Superior temporal gyrus (tissue), 1 donor: ENCODE data around the gene TRPV4.

Experiments used
- DNase-seq: peaks from one replicate; pipeline ENCODE4 v3.0.0-alpha.2; 2016; ENCODE audit errors: extremely low spot score

Gene TRPV4

DNA sequence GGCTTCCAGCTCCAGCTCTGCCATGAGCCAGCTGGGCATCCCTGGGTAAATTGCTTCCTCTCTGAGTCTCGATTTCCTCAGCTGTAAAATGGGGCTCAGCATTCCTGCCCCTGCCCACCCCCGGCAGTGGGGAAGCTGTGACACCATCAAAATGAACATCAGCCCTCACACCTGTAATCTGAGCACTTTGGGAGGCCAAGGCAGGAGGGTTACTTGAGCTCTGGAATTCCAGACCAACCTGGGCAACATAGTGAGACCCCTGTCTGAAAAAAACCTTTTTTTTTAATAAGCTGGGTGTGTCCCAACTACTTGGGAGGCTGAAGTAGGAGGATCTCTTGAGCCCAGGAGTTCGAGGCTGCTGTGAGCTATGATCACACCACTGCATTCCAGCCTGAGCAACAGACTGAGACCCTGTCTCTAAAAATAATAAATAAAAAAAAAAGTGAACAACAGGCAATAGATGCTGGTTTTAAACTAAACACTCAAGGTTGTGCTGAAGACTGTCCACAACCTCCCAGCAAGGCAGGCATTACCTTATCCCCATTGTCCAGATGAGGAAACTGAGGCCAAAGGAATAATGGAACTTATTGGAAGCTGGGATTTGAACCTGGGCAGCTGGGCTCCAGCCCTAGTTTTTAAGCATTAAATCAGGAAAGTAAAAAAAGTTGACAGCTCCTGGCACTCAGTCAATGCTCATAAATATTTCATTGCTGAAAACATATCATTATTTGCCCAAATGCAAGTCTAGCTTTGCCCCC, 4.3 kb downstream of the TRPV4 start:
- no peak for DNase-seq

DNA sequence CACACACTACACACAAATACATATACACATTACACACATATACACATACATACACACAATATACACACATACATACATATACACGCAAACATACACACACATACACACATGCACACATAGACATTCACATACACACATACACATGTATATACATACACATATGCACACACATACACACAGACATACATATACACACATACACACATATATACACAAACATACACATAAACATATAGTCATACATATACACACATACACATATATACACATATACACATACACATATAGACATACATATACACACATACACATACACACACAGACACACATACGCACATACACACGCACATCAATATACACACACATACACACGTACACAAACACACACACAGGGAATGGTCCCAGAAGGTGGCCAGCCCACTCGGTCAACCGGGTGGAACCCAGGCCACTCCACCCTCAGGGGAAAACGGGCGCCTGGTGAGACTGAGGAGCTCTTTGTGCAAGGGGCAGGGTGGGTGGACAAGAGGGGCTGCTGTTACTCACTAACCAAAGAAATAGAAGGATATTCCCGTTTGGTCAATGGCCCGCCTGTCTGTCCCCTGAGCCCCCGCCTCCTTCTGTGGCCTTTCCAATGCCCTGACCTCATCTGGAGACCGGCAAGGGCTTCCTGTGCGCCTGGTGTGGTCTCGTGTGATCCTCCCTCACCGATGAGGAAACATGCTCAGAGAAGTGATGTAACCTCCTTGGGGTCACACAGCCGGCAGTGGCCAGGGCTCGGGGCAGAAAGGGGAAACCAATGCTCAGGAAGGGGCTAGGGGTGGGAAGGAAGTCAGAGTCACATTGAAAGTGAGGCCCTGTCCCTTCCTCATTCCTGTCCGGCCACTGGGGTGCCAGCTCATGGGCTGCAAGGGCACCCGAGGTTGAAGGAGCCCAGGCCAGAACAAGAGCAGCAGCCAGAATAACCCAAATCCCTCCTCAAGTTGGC, 5.3 kb downstream of the TRPV4 start:
- DNase-seq, result no peak

DNA sequence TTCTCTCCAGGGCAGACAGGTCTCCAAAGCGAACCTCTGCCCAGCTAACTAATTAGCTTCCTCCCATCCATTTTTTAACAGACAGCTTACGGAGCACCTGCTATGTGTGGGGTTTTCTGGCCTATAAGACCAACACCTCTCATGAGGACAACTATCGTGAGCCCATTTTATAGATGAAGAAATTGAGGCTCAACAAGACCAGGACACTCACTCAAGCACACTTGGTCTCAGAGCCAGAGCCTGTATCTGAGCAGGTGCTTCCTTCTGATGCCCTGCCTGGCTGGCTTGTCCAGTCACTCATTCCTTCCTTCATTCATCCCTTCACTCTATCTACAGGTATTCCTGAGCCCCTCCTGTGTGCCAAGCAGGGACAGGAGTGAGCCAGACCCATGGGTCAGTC, 6.1 kb downstream of the TRPV4 start:
- no peak for DNase-seq

GRCh38 chr12:109824731-109825130, 8.5 kb downstream of the TRPV4 start:
- DNase-seq, result no peak

GRCh38 chr12:109822951-109823411, 10.2 kb downstream of the TRPV4 start:
- no peak for DNase-seq

DNA sequence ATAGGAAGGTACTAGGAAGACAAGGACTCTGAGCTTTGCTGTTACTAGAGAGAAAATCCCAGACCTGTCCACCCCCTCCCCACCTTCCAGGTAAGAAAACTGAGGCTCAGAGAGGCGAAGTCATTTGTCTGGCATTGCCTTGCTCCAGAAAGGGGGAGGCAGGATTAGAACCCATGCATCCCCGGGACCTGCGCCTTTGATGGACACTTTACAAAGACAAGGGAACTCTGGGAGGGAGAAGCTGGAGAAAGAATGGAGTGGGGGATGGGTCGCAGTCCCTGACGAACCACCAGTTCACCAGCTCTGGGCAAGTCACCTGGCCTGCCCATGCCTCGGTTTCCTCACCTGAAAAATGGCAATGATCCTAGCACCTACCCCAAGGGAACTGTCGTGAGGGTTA, 10.8 kb downstream of the TRPV4 start:
- no peak for DNase-seq

- DNase-seq, result no peak
These were observed 11.2 kb downstream of the TRPV4 start for GRCh38 chr12:109821968-109822367.

DNA sequence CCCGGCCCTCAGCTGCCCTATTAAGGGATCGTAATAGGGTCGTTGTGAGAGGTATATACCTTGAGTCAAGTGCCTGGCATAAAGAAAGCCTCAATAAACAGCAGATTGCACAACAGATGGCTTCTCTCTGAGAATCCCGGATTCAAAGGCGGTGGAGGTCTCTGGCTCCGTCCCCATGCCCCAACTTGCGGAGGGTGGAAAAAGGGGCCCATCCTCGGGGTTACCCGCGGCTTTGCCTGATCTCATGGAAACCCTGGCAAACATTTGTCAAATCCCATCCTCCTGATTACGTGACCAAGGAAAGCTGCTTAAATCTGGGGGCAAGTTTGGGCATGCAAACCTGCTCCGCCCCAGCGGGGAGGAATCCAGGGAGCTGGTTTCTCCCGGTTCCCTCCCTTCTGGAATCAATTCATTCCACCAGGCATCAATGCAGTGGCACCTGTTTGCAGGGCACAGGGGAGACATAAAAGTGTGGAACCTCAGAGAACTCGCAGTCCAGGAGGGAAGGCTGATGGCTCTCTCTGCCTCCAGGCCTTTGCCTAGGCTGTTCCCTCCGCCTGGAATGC, 12.3 kb downstream of the TRPV4 start:
- DNase-seq, result no peak

GRCh38 chr12:109818905-109819500, 14.2 kb downstream of the TRPV4 start:
- no peak for DNase-seq

DNA sequence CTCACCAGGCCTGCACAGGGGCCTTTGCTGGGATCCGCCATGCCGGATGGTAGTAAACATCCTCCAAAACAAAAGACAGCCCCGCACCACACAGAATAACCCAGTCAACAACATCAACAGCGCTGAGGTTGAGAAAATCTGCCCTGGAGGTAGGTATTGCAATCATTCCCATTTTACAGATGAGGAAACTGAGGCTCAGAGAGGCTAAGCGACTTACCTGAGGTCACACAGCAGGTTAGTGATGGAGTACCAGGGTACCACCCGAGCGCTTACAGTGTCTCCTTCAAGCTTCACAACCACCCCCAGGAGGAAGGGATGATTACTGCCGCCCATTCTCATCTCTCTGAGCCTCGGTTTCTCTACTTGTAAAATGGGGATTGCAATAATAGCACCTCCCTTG, 14.9 kb downstream of the TRPV4 start:
- no peak for DNase-seq

- DNase-seq, result no peak
These were observed 15.5 kb downstream of the TRPV4 start for GRCh38 chr12:109817627-109818231.

GRCh38 chr12:109816870-109817269, 16.3 kb downstream of the TRPV4 start:
- no peak for DNase-seq

DNA sequence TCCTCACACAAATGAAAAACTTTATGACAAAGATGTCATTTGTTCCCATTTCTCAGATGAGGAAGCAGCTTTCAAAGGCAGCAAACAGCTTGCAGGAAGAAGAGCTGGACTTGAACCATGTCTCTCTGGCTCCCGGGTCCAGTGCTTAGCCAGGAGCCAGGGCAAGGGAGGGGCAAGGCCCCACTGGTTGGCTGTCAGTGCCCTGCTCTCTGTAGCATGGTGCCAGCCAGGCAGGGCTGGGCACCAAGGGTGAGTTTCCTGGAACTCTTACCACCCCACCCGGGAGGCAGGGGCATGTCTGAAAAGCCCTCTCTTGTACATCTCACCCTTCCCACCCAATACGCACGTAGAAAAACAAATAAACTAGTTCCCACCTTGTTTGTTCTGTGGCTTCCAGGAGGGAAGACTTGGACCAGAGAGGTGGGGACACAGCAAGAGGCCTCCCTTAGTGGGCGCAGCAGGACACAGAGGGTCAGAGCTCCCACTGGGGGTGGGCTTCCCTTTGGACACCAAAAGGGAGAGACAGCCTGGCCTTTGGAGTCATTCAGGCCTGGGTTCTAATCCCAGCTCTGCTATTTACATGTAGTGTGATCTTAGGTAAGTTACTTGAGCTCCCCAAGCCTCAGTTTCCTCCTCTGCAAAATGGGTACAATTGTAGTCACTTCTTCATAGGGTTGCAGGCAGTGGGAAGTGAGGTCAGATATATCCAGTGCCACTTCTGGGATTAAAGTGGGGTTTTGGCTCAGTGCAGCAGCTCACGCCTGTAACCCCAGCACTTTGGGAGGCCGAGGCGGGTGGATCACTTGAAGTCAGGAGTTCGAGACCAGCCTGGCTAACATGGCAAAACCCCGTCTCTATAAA, 17.2 kb downstream of the TRPV4 start:
- no peak for DNase-seq

- no peak for DNase-seq
These were observed 18.0 kb downstream of the TRPV4 start for GRCh38 chr12:109815225-109815624.

GRCh38 chr12:109814600-109815150, 18.5 kb downstream of the TRPV4 start:
- DNase-seq, result no peak

GRCh38 chr12:109813810-109814416, 19.3 kb downstream of the TRPV4 start:
- DNase-seq, result no peak

DNA sequence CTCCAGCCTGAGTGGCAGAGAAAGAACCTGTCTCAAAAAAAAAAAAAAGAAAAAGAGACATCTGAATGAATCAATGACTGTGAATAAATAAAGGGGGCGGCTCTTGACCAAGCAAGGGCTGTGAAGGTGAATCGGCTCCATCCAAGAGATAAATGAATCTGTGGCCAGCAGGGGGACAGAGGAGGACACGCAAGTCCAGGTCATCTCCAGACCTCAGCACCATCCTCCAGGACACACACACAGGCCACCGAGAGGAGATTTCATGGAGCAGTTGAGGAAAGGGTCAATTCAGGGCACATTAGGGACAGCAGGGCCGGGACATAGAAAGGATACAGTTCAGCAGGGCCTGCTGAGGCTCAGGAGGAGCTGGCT, 21.6 kb downstream of the TRPV4 start:
- no peak for DNase-seq

DNA sequence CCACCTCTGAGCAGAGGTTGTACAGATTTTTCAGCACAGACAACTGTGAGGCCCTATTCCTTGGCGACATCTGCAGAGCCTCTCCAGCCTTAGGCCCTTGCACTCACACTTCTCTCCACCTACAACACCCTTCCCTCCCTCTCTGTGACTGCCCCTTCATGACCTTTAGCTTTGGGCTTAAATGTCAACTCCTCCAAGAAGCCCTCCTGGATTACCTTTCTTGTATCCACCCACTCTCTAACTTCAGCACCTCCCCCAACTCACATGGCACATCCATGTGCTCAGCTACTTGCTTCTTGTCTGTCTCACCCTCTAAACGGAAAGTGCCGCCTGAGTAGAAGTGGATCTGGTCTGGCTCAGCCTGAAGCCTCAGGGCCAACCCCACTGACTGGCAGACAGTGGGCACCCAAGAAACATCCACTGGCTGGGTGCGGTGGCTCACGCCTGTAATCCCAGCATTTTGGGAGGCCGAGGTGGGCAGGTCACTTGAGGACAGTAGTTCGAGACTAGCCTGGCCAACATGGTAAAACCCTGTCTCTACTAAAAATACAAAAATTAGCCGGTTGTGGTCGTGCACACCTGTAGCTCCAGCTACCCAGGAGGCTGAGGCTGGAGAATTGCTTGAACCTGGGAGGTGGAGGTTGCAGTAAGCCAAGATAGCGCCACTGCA, 22.1 kb downstream of the TRPV4 start:
- no peak for DNase-seq

- no peak for DNase-seq
These were observed 24.1 kb downstream of the TRPV4 start for GRCh38 chr12:109808876-109809646.
